ENCODE measurements around the gene STAG2. TPM values are rescaled to one million over a fixed set of nuclear protein-coding genes. Genes with fewer than 3 reads are reported as not detected.

Gene STAG2
- polyA plus RNA-seq, 4 donors: 19.7 to 76.6 (median 27.3) TPM

DNA sequence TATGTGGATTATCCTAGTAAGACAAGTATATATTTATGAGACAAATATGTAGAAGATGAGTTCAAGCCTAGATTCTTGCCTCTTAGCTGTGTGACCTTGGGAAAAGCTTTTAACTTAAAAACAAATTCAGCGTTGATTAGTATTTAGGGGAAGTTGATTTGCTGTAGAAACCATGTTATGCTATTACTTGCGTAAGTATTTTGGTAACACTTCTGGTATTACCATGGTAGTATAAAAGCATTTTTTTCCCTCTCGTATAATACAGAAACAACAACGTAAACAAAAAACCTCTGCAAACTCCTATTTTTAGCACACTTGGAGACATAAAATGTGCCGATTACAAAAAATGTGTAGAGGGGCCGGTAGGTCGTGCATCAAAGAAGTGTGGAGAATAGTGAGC lies 33.2 kb downstream of the STAG2 start:
- H3K27me3 ChIP-seq (ENCODE audit: control insufficient read depth in 3 of 3, insufficient read depth in 3 of 3, low read length in 3 of 3): no peaks in the 10 kb centered on the region
- DNase-seq (no peak), FAIRE-seq (no peak)
- no peak overlapping the region for H3K27ac ChIP-seq (ENCODE audit: low read depth in 1 of 3, low read length in 2 of 3)
- 59 to 89% (median 85%) methylated on average over 7 of the region's 7 CpGs for WGBS, 3 donors
- H3K36me3 ChIP-seq (ENCODE audit: control insufficient read depth in 3 of 3, insufficient read depth in 2 of 3, low read depth in 1 of 3, low read length in 3 of 3): peaks cover 0 to 2% (median 0%) of the 10 kb centered on the region in 3 donors
- no peak overlapping the region for H3K4me3 ChIP-seq (ENCODE audit: low read depth in 1 of 3, low read length in 3 of 3)
- no peaks in the 10 kb centered on the region for H3K4me1 ChIP-seq (ENCODE audit: control insufficient read depth in 3 of 3, insufficient read depth in 2 of 3, low read depth in 1 of 3, low read length in 2 of 3)
- H3K9me3 ChIP-seq (ENCODE audit: control insufficient read depth in 2 of 2, insufficient read depth in 1 of 2, low read depth in 1 of 2, low read length in 1 of 2): no peaks in the 10 kb centered on the region

DNA sequence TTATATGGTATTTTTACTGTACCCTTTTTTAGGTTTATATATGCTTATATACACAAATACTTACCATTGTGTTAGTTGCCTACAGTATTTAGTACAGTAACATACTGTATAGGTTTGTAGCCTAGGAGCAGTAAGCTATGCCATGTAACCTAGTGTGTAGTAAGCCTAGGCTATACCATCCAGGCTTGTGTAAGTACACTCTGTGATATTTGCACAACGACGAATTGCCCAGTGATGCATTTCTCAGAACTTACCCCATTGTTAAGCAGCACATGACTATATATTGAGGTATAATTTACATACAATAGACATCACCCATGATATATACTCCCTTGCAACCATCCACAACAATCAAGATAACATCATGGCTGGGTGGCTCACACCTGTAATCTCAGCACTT lies 40.1 kb downstream of the STAG2 start:
- DNase-seq (no peak), FAIRE-seq (no peak)
- no peaks in the 10 kb centered on the region for H3K4me1 ChIP-seq (ENCODE audit: control insufficient read depth in 3 of 3, insufficient read depth in 2 of 3, low read depth in 1 of 3, low read length in 2 of 3)
- H3K27me3 ChIP-seq (ENCODE audit: control insufficient read depth in 3 of 3, insufficient read depth in 3 of 3, low read length in 3 of 3): no peaks in the 10 kb centered on the region
- no peaks in the 10 kb centered on the region for H3K9me3 ChIP-seq (ENCODE audit: control insufficient read depth in 2 of 2, insufficient read depth in 1 of 2, low read depth in 1 of 2, low read length in 1 of 2)
- WGBS, 3 donors: 81 to 91% (median 89%) methylated on average over 2 of the region's 2 CpGs
- H3K27ac ChIP-seq (ENCODE audit: low read depth in 1 of 3, low read length in 2 of 3): no peak overlapping the region
- H3K4me3 ChIP-seq (ENCODE audit: low read depth in 1 of 3, low read length in 3 of 3): no peak overlapping the region
- peaks cover 0 to 2% (median 0%) of the 10 kb centered on the region in 3 donors for H3K36me3 ChIP-seq (ENCODE audit: control insufficient read depth in 3 of 3, insufficient read depth in 2 of 3, low read depth in 1 of 3, low read length in 3 of 3)

DNA sequence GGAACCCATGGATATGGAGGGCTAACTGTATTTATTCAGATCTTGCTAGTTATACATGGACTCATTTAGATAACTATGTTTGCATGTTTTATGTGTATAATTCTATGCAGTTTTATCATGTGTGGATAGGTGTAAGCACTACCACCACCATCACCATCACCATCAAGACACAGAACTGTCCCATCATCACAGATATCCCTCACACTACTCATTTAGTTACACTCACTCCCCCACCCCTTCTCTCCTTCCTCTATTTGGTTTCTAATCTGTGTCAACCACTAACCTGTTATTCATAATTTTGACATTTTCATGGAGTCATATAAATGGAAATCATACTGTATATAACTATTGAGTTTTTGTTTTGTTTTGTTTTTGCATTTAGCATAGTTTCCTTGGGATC lies 43.7 kb downstream of the STAG2 start:
- FAIRE-seq (no peak), DNase-seq (no peak)
- H3K4me3 ChIP-seq (ENCODE audit: low read depth in 1 of 3, low read length in 3 of 3): no peak overlapping the region
- H3K4me1 ChIP-seq (ENCODE audit: control insufficient read depth in 3 of 3, insufficient read depth in 2 of 3, low read depth in 1 of 3, low read length in 2 of 3): no peaks in the 10 kb centered on the region
- no peak overlapping the region for H3K27ac ChIP-seq (ENCODE audit: low read depth in 1 of 3, low read length in 2 of 3)
- H3K27me3 ChIP-seq (ENCODE audit: control insufficient read depth in 3 of 3, insufficient read depth in 3 of 3, low read length in 3 of 3): no peaks in the 10 kb centered on the region
- H3K36me3 ChIP-seq (ENCODE audit: control insufficient read depth in 3 of 3, insufficient read depth in 2 of 3, low read depth in 1 of 3, low read length in 3 of 3): no peaks in the 10 kb centered on the region
- no peaks in the 10 kb centered on the region for H3K9me3 ChIP-seq (ENCODE audit: control insufficient read depth in 2 of 2, insufficient read depth in 1 of 2, low read depth in 1 of 2, low read length in 1 of 2)

DNA sequence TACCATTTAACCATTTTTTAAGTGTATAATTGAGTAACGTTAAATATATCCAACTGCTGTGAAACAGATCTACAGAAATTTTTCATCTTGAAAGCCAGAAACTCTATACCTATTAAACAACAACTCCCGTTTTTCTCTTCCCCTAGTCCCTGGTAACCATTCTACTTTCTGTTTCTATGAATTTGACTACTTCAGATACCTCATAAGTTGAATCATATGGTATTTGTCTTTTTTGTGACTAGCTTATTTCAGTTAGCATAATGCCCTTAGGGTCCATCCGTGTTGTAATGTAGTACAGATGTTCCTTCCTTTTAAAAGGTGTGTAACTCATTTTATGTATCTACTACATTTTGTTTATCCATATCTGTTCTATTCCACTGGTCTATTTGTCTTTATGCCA lies 48.7 kb downstream of the STAG2 start:
- no peaks in the 10 kb centered on the region for H3K27me3 ChIP-seq (ENCODE audit: control insufficient read depth in 3 of 3, insufficient read depth in 3 of 3, low read length in 3 of 3)
- no peaks in the 10 kb centered on the region for H3K9me3 ChIP-seq (ENCODE audit: control insufficient read depth in 2 of 2, insufficient read depth in 1 of 2, low read depth in 1 of 2, low read length in 1 of 2)
- no peaks in the 10 kb centered on the region for H3K4me1 ChIP-seq (ENCODE audit: control insufficient read depth in 3 of 3, insufficient read depth in 2 of 3, low read depth in 1 of 3, low read length in 2 of 3)
- H3K36me3 ChIP-seq (ENCODE audit: control insufficient read depth in 3 of 3, insufficient read depth in 2 of 3, low read depth in 1 of 3, low read length in 3 of 3): no peaks in the 10 kb centered on the region
- FAIRE-seq: no peak
- H3K4me3 ChIP-seq (ENCODE audit: low read depth in 1 of 3, low read length in 3 of 3): no peak overlapping the region
- H3K27ac ChIP-seq (ENCODE audit: low read depth in 1 of 3, low read length in 2 of 3): no peak overlapping the region
- no peak for DNase-seq
- WGBS, 3 donors: 64 to 76% (median 75%) methylated on average over 3 of the region's 3 CpGs

DNA sequence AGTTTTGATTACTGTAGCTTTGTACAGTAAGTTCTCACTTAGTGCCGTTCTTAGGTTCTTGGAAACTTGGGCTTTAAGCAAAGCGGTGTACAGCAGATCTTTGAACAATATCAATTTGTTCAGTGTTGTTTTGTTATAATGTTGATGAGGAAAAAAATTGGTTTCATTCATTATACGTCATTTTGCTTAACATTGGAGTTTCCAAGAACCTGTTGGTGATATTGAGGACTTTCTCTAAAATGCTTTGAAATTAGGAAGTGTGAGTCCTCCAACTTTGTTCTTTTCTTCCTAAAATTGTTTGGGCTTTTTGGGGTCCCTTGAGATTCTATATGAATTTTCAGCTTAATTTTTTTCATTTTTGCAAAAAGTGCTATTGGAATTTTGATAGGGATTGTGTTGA lies 49.1 kb downstream of the STAG2 start:
- H3K4me3 ChIP-seq (ENCODE audit: low read depth in 1 of 3, low read length in 3 of 3): no peak overlapping the region
- FAIRE-seq (peak; percentile 5), DNase-seq (no peak)
- no peaks in the 10 kb centered on the region for H3K36me3 ChIP-seq (ENCODE audit: control insufficient read depth in 3 of 3, insufficient read depth in 2 of 3, low read depth in 1 of 3, low read length in 3 of 3)
- no peaks in the 10 kb centered on the region for H3K27me3 ChIP-seq (ENCODE audit: control insufficient read depth in 3 of 3, insufficient read depth in 3 of 3, low read length in 3 of 3)
- WGBS, 3 donors: 80 to 96% (median 90%) methylated on average over 3 of the region's 3 CpGs
- H3K9me3 ChIP-seq (ENCODE audit: control insufficient read depth in 2 of 2, insufficient read depth in 1 of 2, low read depth in 1 of 2, low read length in 1 of 2): no peaks in the 10 kb centered on the region
- H3K4me1 ChIP-seq (ENCODE audit: control insufficient read depth in 3 of 3, insufficient read depth in 2 of 3, low read depth in 1 of 3, low read length in 2 of 3): no peaks in the 10 kb centered on the region
- no peak overlapping the region for H3K27ac ChIP-seq (ENCODE audit: low read depth in 1 of 3, low read length in 2 of 3)

DNA sequence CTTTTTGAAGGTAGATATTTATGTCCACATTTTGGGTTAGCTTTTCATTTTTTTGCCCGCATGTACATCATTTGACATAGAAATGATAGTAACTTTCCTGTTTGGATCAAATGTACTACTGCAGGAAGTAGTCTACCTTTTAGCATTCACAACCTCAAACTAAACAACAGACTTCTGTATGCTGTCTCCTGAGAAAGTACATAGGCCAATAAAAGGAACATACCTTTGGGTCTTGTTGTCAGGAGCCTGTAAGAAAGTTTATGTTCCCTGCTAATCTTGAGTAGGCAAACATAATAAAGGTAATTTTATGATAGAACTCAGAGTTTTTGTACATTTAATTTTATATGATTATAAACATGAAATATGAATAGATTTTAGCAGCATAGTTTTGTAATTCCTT lies 54.2 kb downstream of the STAG2 start:
- Histone ChIP-seq H3K9me3 (ENCODE audit: control insufficient read depth in 2 of 2, insufficient read depth in 1 of 2, low read depth in 1 of 2, low read length in 1 of 2) (no peaks in the 10 kb centered on the region), H3K4me1 (ENCODE audit: control insufficient read depth in 3 of 3, insufficient read depth in 2 of 3, low read depth in 1 of 3, low read length in 2 of 3) (no peaks in the 10 kb centered on the region), H3K36me3 (ENCODE audit: control insufficient read depth in 3 of 3, insufficient read depth in 2 of 3, low read depth in 1 of 3, low read length in 3 of 3) (no peaks in the 10 kb centered on the region), H3K27ac (ENCODE audit: low read depth in 1 of 3, low read length in 2 of 3) (no peak overlapping the region), H3K4me3 (ENCODE audit: low read depth in 1 of 3, low read length in 3 of 3) (no peak overlapping the region), H3K27me3 (ENCODE audit: control insufficient read depth in 3 of 3, insufficient read depth in 3 of 3, low read length in 3 of 3) (no peaks in the 10 kb centered on the region)
- no peak for DNase-seq
- no peak for FAIRE-seq
- WGBS, 3 donors: 83 to 94% (median 84%) methylated on average over 1 of the region's 1 CpG

DNA sequence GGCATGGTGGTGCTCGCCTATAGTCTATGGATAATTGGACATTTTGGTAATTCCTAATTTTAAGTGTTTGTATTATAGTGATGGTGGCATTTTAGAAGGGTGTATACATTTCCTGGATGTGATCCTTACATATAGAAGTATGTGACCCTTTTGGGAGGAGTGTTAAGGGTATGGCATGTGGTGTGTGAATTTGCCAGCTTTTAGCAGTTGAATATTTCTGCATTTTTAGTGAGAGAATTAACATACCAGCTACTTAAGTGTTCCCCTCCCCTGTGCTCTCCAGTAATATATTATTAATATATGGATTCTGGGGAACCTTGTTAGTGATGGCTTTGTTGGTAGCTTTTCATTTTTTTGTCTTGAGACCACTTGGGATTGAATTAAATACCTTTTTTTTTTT lies 55.3 kb downstream of the STAG2 start:
- no peak overlapping the region for H3K4me3 ChIP-seq (ENCODE audit: low read depth in 1 of 3, low read length in 3 of 3)
- H3K9me3 ChIP-seq (ENCODE audit: control insufficient read depth in 2 of 2, insufficient read depth in 1 of 2, low read depth in 1 of 2, low read length in 1 of 2): no peaks in the 10 kb centered on the region
- H3K4me1 ChIP-seq (ENCODE audit: control insufficient read depth in 3 of 3, insufficient read depth in 2 of 3, low read depth in 1 of 3, low read length in 2 of 3): no peaks in the 10 kb centered on the region
- no peaks in the 10 kb centered on the region for H3K36me3 ChIP-seq (ENCODE audit: control insufficient read depth in 3 of 3, insufficient read depth in 2 of 3, low read depth in 1 of 3, low read length in 3 of 3)
- FAIRE-seq (no peak), DNase-seq (no peak)
- WGBS, 3 donors: 79 to 91% (median 91%) methylated on average over 1 of the region's 1 CpG
- H3K27ac ChIP-seq (ENCODE audit: low read depth in 1 of 3, low read length in 2 of 3): no peak overlapping the region
- no peaks in the 10 kb centered on the region for H3K27me3 ChIP-seq (ENCODE audit: control insufficient read depth in 3 of 3, insufficient read depth in 3 of 3, low read length in 3 of 3)

DNA sequence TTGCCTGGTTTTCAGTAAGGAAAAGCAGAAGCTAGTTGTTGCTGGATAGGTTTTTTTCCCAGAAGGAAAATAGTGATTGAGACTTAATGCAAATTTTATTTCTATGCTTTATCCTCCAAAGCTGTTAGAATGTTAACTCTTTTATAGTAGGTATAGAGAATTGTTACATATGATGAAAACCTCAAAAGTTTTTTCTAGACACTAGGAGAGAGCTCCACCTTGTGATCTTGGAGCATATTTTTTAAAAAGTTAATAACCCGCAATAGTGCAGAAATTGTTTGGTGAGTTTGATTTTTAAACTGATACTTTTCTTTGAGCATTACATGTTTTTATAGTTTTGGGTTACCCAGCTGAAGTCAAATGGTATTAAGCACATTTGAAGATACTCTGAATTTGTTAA lies 56.5 kb downstream of the STAG2 start:
- no peak for FAIRE-seq
- Histone ChIP-seq H3K27me3 (ENCODE audit: control insufficient read depth in 3 of 3, insufficient read depth in 3 of 3, low read length in 3 of 3) (no peaks in the 10 kb centered on the region), H3K9me3 (ENCODE audit: control insufficient read depth in 2 of 2, insufficient read depth in 1 of 2, low read depth in 1 of 2, low read length in 1 of 2) (no peaks in the 10 kb centered on the region), H3K36me3 (ENCODE audit: control insufficient read depth in 3 of 3, insufficient read depth in 2 of 3, low read depth in 1 of 3, low read length in 3 of 3) (no peaks in the 10 kb centered on the region), H3K27ac (ENCODE audit: low read depth in 1 of 3, low read length in 2 of 3) (no peak overlapping the region), H3K4me1 (ENCODE audit: control insufficient read depth in 3 of 3, insufficient read depth in 2 of 3, low read depth in 1 of 3, low read length in 2 of 3) (no peaks in the 10 kb centered on the region), H3K4me3 (ENCODE audit: low read depth in 1 of 3, low read length in 3 of 3) (no peak overlapping the region)
- WGBS, 3 donors: 59 to 85% (median 65%) methylated on average over 1 of the region's 1 CpG
- DNase-seq: no peak

DNA sequence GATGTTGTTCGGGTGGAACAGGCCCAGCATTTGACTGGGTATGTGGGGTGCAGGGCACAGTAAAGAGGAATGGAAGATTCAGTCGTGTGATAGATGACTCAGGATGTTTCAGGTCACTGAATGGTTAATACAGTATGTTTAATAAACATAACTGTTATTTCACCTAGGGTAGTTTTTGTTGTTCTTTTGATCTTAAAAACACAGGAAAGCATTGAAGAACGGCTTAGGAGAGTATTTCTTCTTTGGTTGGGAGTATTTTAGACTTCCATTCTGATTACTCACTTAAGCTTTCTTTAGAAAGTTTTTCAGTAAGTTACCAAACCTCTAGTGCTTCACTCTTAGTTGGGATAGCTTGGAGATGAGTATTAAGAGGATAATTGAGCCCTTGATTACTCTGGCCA lies 62.3 kb downstream of the STAG2 start:
- Histone ChIP-seq H3K36me3 (ENCODE audit: control insufficient read depth in 3 of 3, insufficient read depth in 2 of 3, low read depth in 1 of 3, low read length in 3 of 3) (peaks cover 0 to 4% (median 3%) of the 10 kb centered on the region in 3 donors), H3K27ac (ENCODE audit: low read depth in 1 of 3, low read length in 2 of 3) (no peak overlapping the region), H3K4me3 (ENCODE audit: low read depth in 1 of 3, low read length in 3 of 3) (no peak overlapping the region), H3K9me3 (ENCODE audit: control insufficient read depth in 2 of 2, insufficient read depth in 1 of 2, low read depth in 1 of 2, low read length in 1 of 2) (no peaks in the 10 kb centered on the region), H3K27me3 (ENCODE audit: control insufficient read depth in 3 of 3, insufficient read depth in 3 of 3, low read length in 3 of 3) (no peaks in the 10 kb centered on the region), H3K4me1 (ENCODE audit: control insufficient read depth in 3 of 3, insufficient read depth in 2 of 3, low read depth in 1 of 3, low read length in 2 of 3) (no peaks in the 10 kb centered on the region)
- DNase-seq: no peak
- FAIRE-seq: no peak
- 53 to 61% (median 57%) methylated on average over 3 of the region's 3 CpGs for WGBS, 3 donors
